ENCODE data around the gene KIAA1328.
"Not testable (repeated sequence)": the region's sequence is repeated elsewhere in the genome, so short reads cannot be mapped to it uniquely, and the experiment has no call there.

KIAA1328 gene

DNA sequence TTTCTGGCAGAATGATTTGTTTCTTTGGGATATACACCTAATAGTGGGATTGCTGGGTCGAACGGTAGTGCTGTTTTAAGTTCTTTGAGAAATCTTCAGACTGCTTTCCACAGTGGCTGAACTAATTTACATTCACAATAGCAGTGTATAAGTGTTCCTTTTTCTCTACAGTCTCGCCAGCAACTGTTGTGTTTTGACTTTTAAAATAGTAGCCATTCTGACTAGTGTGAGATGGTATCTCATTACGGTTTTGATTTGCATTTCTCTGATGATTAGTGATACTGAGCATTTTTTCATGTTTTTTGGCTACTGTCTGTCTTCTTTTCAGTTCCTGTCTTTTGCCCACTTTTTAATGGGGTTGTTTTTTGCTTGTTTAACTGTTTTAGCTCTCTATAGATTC, 306.2 kb downstream of the KIAA1328 start:
- DNase-seq (ENCODE audit: low read depth in 2 of 2, low spot score in 1 of 2), result no peak

DNA sequence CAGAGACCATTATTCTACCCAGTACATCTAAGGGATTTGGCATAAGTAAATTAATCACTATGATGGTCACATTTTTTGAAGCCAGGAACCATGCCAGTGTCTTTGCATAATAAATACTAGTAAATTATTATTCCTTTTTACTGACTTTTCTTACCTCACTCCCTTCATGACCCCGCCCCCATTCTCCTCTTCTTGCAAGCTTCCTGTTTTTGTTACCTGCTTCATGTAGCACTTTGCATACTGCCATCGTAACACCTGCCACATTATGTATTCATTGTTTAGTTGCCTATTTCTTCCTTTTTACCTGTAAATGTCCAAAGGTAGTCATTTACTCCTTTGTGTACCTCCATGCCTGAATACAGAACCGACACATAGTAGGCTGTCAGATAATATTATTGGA, 309.5 kb downstream of the KIAA1328 start:
- no peak for DNase-seq (ENCODE audit: low read depth in 2 of 2, low spot score in 1 of 2)

DNA sequence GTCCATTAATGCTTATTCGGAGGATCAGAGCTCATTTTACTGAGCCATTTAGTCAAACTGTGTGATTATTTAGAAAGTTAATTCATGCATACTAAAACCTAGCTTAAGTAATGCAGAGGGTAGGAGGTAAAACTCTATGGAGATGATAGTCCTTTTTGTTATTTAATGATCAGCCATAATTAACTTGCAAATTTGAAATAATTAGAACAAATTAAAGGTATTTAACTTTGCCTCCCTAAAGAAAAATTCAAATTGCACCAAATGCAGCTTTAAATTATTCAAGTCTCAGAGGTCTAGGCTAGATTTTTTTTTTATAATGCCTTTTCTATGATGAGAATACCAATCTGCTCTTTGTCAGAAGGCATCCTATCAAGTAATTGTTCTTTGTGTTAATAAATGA, 310.9 kb downstream of the KIAA1328 start:
- no peak for DNase-seq (ENCODE audit: low read depth in 2 of 2, low spot score in 1 of 2)

DNA sequence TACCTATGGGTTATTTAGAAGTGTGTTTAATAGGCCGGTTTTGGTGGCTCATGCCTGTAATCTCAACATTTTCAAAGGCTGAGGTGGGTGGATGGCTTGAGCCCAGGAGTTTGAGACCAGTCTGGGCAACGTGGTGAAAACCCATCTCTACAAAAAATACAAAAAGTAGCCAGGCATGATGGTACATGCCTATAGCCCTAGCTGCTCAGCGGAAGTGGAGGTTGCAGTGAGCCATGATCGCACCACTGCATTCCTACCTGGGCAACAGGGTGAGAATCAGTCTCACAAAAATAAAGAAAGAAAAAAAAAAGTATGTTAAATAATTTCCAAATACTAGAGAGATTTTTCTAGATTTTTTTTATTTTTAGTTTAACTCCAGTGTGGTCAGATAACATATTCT, 316.0 kb downstream of the KIAA1328 start:
- no peak for DNase-seq (ENCODE audit: low read depth in 2 of 2, low spot score in 1 of 2)

DNA sequence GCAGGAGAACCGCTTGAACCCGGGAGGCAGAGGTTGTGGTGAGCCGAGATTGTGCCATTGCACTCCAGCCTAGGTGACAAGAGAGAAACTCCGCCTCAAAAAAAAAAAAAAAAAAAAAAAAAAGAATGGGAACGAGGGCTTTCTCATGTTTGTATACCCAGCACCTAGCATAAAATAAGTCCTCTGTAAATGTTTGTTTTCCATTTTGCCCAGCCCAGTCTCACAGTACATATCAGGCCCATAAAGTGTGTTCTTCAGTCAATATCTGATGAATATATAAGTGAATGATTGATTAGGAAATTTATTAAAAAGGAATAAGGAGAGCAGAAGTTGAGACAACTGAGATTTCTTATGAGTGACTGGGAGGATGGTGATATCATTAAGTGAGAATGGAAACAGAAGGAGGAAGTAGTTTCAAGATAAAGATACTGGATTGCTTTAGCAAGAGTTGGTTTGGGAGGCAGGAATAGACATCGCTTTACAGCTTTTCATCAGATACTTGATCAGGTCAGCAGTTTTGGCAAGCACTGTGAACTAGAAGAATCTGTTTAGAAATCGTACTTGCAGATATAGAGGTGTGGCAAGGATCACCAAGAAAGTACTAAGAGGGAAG, 327.5 kb downstream of the KIAA1328 start:
- DNase-seq (ENCODE audit: low read depth in 2 of 2, low spot score in 1 of 2), result no peak

DNA sequence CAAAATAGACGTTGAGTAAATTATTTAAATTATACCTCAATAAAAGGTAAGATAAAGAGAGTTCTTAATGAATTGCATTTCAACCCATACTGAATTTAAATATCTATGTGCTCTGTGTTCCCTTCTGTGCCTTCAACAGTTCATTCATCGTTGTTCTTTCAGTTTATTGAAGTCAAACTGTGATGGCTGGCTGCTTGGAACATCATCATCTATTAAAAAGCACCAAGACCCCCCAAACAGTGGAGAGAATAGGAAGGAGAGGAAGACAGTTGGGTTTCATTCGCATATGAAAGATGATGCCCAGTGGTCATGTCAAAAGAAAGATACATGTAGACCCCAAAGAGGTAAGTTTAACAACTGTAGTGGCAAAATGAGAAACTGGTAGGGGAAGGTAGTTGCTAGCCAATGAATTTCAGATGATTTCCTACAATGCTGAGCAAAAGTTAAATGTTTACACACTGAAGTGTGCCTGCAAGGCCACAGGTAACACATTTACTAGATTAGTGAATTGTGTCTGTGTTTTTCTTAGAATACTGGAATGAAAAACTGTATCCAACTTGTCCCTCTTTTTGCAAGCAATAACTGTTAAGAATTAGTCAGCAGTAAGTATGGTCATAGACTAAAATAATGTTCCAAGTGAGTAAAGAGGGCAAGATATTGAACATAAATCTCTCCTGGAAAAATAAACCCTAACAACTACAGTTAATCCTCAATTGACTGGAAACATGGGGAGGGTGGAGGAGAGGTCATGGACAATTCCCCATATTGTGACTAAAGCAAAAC, 331.3 kb downstream of the KIAA1328 start:
- DNase-seq (ENCODE audit: low read depth in 2 of 2, low spot score in 1 of 2), result no peak

DNA sequence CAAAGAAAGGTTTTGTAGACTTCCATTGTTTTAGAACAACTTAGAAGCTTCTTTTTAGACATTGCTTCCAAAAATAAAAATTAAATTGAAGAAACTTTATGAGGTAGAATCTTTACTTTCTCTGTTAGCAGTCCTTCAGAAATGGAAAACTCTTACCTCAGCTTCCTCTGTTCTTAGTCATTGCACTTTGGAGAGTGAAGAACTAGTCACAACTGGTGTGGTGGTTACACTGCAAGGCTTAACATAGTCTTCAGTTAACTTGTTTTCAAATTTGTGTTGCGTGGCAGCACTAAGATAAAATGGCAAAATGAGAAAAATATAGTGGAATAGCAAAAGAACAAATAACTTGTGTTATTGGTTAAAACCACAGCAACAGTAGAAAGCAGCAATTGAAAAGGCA, 332.6 kb downstream of the KIAA1328 start:
- DNase-seq (ENCODE audit: low read depth in 2 of 2, low spot score in 1 of 2), result no peak

DNA sequence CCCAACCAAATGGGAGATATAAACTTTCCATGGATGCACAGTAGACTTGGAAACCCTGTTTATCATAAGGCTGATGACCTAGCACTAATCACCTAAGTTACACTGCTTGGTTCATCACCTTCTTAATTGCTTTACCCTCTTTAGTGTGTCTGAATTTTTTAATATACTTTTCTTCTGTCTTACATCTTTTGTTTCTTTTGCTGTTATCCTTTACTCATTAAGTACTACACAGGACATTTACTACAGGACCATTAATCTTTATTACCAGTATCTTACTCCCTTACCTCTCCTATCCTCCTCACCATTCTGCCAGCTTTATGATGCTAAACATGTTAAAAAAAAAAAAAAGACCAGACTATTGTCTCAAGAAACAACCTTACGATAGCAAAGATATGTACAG, 333.6 kb downstream of the KIAA1328 start:
- no peak for DNase-seq (ENCODE audit: low read depth in 2 of 2, low spot score in 1 of 2)

DNA sequence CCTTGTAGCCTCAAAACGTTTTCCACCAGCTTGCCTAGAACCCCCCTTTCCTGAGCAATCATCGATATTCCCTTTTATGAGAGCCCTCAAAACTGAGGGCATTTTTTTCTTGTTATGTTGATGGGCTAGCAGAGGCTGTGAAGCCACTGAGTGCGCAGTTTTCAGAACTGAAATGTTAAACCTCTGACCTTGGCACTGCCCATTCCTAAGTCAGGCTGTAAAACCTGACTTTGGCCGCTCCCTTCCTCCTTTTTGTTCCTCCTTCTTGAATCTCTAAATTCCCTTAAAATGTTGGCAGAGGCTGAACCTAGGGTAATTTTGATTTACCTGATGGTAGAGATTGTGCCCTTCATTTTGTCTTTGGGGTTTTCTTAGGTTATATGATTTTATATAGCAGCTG, 334.2 kb downstream of the KIAA1328 start:
- DNase-seq (ENCODE audit: low read depth in 2 of 2, low spot score in 1 of 2), result no peak

DNA sequence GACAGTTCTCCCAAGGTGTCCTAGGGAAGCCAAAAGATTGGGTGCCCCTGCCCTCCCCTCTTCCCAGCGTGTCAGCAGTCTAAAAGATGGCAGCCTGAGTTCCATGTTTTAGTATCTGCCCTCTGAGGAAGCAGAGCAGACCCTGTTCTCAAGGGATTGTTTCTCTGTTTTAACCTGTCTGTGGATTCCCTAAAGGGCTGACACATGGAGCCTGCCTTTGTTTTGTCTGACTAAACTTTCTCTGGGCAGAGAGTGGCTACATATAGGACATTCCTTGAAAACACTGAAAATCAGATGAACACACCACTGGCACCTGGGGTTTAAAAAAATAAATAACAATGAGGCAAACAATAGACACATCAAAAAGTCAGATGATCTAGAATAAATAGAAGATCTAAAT, 337.6 kb downstream of the KIAA1328 start:
- DNase-seq (ENCODE audit: low read depth in 2 of 2, low spot score in 1 of 2), result no peak

DNA sequence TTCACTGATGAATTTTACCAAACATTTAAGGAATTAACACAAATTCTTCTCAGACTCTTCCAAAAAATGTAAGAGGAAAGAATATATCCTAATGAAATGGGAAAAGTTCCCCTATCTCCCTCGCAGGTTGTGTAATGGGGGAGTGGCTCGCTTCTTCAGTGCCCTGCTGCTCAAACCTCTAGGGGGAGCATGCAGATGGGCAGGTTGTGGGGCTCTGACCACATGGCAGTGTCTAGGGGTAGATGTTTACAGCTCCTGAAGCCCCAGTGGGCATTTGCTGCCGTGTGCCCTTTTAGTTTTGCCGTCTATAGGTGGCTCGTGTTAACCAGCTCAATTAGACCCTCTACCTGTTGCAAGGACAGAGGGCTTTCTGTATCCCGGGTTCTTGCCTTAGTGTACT, 338.0 kb downstream of the KIAA1328 start:
- DNase-seq (ENCODE audit: low read depth in 2 of 2, low spot score in 1 of 2), result not testable (repeated sequence)

DNA sequence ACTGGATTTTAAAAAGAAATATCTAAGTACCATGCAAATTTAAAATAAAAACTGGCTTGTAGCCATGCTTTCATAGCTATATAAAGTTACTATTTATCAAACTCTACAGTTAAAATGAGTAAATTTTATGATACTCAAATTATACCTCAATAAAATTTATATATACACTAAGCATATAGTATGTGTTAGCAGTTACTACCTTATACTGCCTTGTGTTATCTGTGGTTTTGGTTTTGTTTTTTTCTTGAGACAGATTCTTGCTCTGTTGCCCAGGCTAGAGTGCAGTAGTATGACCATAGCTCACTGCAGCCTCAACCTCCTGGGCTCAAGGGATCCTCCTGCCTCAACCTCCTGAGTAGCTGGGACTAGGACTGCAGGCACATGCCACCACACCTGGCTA, 342.1 kb downstream of the KIAA1328 start:
- no peak for DNase-seq (ENCODE audit: low read depth in 2 of 2, low spot score in 1 of 2)

DNA sequence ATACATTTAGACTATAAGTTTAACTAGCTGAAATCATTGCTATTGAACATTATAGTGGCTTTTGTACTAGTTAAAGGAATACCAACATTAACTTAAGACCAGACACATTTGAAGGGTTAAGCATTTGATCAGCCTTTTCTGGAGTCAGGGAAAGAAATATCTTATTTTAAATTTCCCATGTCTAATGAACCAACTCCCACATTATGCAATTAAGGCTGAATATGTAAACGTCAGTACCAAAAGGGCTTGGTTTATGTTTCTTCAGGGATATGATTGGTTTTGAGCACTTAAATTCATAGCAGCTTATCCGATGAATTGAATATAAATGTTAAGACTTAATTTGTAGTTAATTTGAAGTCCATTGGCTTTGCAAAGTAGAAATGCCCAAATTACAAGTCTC, 344.5 kb downstream of the KIAA1328 start:
- no peak for DNase-seq (ENCODE audit: low read depth in 2 of 2, low spot score in 1 of 2)

DNA sequence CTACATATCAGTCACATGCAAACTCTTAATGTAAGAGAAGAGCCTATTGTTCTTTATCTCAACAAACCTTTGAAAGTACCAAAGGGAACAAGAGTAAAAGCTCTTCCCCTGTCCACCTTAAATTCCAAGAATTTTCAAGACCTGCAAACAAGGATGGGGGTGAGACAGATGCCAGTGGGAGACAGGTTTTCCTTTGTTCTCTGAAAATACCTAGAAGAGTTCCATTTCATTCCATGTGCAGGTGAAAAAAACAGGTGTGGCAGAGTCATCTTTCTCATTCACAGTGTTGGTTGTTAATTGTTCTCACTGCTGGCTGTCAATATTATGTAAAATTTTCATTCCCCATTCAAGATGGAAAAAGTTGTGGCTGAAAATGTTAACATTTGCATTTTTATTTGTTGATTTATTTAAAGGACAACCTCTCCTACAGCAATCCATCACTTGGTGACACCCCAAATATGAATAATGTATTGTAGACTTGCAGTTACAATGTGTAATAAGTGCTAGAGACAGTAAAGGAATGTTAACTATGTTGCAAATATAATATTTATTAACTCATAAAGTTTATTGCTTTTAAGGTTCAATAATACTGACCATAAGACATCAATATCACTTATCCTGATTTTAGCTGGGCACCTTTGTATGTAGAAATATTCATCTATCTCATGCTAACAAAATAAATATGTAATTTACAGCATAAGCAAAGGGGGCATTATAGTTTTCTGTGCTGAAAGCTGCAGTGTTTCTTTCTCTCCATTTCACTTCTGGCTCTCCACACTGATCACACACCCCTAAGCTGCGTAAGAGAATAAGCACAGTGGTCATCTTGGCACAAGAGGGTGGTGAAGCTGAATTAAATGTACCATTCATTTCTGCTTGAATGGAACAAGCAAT, 347.0 kb downstream of the KIAA1328 start:
- no peak for DNase-seq (ENCODE audit: low read depth in 2 of 2, low spot score in 1 of 2)

DNA sequence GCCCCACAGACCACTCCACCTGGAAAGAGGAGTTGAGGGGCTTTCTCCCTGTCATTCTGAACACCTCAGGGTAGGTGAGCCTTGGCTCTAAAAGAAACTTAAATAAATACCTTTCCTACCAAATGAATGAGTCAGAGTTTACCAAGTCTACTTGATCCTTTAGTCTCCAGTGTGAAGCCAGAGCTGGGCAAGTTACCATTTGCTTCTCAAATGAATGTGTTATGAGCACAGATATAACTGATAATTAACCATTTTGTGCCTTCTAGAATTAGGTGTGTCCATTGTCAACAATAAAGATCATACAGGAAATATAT, 347.7 kb downstream of the KIAA1328 start:
- DNase-seq (ENCODE audit: low read depth in 2 of 2, low spot score in 1 of 2), result no peak

DNA sequence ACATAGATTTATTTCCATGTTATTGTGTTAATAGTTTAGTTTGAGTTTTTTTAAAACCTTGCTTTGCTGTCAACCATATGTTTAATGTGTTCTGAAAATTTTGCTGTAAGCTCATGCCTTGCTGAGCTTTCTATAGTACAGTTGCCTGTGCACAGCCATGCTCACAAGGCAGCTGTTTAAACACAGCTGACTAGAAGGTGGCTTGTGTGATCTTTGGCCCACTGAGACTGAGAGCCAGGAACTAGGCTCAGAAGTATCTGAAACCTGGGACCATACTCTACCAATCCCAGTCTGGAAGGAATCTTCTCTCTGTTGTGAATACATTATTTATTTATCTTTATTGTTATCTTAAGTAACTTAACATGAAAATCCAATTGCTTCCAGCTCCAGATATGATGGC, 350.5 kb downstream of the KIAA1328 start:
- no peak for DNase-seq (ENCODE audit: low read depth in 2 of 2, low spot score in 1 of 2)

DNA sequence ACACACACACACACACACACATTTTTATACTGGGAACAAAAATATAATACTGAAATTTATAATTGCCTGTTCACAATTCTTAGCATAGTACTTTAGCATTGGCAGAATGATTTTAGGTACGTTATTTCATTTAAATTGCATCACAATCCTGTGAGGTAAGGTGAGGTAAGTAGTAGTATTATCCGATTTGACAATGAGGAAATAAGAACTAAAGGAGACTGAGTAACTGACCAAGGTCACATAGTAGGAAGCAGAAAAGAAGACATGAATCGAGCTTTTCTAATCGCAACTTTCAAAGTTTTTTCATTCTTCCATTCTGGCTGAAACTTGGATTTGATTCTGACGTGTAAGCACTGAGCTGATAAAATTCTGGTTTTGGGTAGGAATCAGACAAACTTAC, 351.2 kb downstream of the KIAA1328 start:
- DNase-seq (ENCODE audit: low read depth in 2 of 2, low spot score in 1 of 2), result no peak

DNA sequence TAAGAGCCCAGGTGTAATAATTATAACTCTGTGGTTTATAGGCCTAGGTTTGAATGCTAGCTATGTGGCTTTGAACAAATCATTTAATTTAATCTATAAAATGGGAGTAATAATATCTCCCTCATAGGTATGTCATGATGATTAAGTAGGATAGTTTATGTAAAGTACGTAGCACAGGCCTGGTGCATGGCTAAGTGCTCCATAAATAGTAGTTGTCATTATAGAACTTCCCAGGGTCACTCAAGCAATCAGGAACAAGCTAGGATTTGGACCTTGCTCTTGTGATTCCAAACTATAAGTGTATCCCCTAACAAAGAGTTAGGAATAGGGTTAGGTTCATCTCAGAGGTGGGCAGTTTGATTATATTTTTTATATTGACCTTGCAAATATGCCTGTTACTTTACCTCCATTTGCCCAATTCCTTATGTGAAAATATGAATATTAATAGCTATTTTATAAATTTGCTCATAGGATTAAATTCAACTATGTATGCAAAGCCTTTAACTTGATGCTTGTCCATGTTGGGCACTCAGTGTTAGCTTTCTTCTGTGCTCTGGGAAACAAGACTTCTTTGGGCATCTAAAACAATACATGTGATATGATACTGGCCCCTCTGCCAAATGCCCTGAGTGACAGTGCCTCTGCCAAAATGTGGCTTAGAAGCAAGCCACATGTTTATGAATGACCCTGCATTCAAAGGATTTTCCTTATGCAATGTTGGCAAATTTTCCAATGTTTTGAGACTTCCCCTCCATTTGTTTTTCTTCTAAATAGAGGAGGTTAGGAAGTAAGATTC, 353.6 kb downstream of the KIAA1328 start:
- DNase-seq (ENCODE audit: low read depth in 2 of 2, low spot score in 1 of 2), result no peak

DNA sequence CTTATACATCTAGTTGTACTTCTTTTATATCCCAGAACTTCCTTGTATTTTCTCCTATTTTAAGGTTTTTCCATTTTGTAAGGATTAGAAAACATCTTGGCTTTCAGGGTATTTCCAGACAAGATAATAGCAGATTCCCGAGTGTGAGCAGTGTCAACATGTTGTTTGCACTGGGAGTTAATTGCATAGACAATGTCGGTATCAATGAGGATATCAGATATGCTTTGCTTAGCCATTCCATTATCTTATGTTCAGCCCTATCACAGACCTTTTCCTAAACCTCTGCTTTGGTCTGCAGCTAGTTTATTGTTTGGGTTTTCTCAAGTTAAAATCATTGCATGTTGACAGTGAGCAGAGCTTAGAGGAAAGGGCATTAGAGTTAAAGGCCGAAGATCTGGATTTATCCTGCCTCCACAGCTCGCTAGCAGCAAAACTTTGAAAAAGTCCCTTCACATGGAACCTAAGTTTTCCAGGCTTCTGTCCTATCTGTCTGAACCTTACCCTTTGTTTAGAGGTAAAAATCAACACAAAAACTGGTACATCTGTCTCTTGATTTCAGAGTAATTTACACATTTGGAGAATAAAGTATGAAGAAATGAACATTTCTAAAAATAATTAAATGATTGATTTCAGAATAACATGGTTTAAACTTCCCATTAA, 355.4 kb downstream of the KIAA1328 start:
- DNase-seq (ENCODE audit: low read depth in 2 of 2, low spot score in 1 of 2), result no peak

DNA sequence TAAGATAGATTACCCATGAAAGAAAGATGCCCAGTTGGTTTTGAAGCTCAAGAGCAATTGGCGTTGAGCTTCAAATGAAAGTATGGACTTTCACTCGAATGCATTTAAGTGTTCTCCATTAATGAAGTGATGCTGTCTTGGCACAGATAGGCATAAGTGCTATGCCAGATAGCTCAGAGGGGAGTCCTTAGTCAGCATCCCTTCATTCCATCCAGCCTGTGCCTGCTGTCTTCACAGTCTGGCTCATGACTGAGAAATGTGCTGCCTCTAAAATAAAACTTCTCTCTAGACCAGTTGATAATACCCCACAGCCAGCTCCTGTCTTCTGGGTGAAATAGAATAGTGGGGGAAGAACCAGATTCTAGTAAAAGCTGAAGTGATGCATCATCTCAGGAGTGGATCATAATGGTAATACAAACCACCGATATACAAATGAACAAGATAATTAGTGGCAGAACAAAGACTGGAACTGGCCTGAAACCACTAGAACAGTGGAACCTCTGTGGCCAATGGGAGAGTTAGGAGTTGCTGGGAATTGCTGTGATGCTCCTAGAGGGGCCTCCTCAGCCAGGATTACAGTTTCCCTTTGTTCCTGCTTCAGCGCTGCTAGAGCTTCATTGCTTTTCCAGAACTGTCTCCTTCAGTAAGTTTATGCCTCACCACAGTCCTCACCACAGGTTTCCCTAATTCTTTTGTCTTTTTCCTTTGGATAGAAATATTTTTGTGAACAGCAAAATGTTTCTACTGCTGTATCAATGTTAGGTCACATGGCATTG, 359.3 kb downstream of the KIAA1328 start:
- no peak for DNase-seq (ENCODE audit: low read depth in 2 of 2, low spot score in 1 of 2)
